K562 (cell line): ENCODE results near the gene MFAP3. TPM values are rescaled to one million over a fixed set of nuclear protein-coding genes. Genes with fewer than 3 reads are reported as not detected.

ENCODE experiments used
- ETS1 ChIP-seq: conservative IDR thresholded peaks from 2 replicates; pipeline ENCODE4 v1.6.1; 2011; ENCODE audit warnings: low read depth, mild to moderate bottlenecking, low read length; ENCODE audit not compliant: control insufficient read depth
- FOXK1 ChIP-seq: sonication (generic); formaldehyde crosslinking; IDR thresholded peaks from 2 replicates; pipeline ENCODE4 v1.8.0; 2022; ENCODE audit warnings: missing genetic modification reagents, mild to moderate bottlenecking, borderline replicate concordance
- KLF16 ChIP-seq: IDR thresholded peaks from 2 replicates; pipeline ENCODE4 v1.6.1; 2016; ENCODE audit warnings: antibody characterized with exemption
- MAFG ChIP-seq: fragments of 450-650 bp; conservative IDR thresholded peaks from 2 replicates; pipeline ENCODE4 v1.6.1; 2016; ENCODE audit warnings: missing genetic modification characterization, missing compliant biosample characterization
- THRAP3 ChIP-seq: fragments of 450-650 bp; IDR thresholded peaks from 2 replicates; pipeline ENCODE4 v1.6.1; 2016; ENCODE audit warnings: mild to moderate bottlenecking, inconsistent platforms, borderline replicate concordance
- polyA plus RNA-seq, 8 experiments: library from polyadenylated mRNA; depleted of rRNA in 4 of 8; stranded (reverse) in 5 of 8; unstranded in 3 of 8; fragments of >200 nt; fragmentation: Nextera tagmentation in 2 of 8; fragmentation: Illumina TruSeq in 1 of 8; extraction: Ambion mirVana in 2 of 8; extraction: Trizol in 1 of 8; gene quantifications; 2 replicates each; pipeline versions ENCODE4 v1.2.1 to v1.2.3, GENCODE V29; 2011 to 2014; ENCODE audit warnings: inconsistent platforms in 1 of 8, missing spikeins in 1 of 8
- total RNA-seq, 7 experiments: library from RNA; depleted of rRNA in 6 of 7; stranded (reverse); fragments of >200 nt in 6 of 7; fragmentation: Illumina TruSeq in 2 of 7; extraction: Trizol in 2 of 7; gene quantifications; 2 replicates each; pipeline versions ENCODE4 v1.2.1 to v1.2.3, GENCODE V29; 2011 to 2021; ENCODE audit warnings: low replicate concordance in 1 of 7
- TF ChIP-seq, protein P1 (sequence below), 2 experiments: fragments of 450-650 bp in 1 of 2; sonication (generic) in 1 of 2; formaldehyde crosslinking in 1 of 2; IDR thresholded peaks; 2 replicates each; pipeline versions ENCODE4 v1.7.1 to v1.9.0; 2016 to 2022; ENCODE audit warnings: inconsistent platforms in 1 of 2, mild to moderate bottlenecking in 1 of 2, missing genetic modification reagents in 1 of 2

The MFAP3 gene
- total and polyA plus RNA-seq, 9 of the 15 experiments (the other 6 are each of a cell fraction or from before 2014, with no cell fraction given) = 9.5 to 39.1 (median 20.7) TPM

DNA sequence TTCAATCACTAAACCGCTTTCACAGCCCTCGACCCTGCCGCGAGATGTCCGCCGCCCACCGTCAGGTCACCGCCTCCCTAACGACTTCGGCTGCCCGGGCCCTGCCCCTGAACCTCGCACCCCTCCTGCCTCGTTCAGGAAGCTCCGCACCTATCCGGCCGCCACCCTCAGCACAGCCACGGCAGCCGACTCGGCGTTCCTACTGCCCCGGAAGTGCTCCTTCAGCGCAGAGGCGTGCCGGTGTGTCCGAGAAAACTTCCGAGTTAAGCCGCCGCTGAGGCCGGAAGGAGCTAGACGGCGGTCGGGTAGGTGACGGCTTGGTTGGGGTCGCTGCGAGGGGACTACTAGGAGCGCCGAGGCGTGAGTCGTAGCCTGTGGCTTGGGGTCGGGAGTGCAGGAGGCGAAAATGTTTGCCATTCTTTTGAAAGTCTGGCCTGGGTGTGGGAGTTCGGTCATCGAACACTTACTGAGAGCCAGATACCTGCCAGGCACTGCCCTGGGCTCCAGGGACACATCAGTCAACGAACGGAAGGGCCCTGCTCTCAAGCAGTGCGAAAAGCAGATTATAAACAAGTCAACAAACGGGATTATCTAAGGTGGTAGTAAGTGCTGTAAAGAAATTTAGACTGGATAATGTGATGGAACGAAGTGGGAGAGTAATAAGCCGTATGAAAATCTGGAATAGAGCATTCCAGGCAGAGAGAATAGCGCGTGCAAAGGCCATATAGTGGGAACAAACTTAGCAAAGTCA lies at the start of gene MFAP3, which contains the start of gene FAM114A2 (continued):
- TF ChIP-seq, protein P1, sequence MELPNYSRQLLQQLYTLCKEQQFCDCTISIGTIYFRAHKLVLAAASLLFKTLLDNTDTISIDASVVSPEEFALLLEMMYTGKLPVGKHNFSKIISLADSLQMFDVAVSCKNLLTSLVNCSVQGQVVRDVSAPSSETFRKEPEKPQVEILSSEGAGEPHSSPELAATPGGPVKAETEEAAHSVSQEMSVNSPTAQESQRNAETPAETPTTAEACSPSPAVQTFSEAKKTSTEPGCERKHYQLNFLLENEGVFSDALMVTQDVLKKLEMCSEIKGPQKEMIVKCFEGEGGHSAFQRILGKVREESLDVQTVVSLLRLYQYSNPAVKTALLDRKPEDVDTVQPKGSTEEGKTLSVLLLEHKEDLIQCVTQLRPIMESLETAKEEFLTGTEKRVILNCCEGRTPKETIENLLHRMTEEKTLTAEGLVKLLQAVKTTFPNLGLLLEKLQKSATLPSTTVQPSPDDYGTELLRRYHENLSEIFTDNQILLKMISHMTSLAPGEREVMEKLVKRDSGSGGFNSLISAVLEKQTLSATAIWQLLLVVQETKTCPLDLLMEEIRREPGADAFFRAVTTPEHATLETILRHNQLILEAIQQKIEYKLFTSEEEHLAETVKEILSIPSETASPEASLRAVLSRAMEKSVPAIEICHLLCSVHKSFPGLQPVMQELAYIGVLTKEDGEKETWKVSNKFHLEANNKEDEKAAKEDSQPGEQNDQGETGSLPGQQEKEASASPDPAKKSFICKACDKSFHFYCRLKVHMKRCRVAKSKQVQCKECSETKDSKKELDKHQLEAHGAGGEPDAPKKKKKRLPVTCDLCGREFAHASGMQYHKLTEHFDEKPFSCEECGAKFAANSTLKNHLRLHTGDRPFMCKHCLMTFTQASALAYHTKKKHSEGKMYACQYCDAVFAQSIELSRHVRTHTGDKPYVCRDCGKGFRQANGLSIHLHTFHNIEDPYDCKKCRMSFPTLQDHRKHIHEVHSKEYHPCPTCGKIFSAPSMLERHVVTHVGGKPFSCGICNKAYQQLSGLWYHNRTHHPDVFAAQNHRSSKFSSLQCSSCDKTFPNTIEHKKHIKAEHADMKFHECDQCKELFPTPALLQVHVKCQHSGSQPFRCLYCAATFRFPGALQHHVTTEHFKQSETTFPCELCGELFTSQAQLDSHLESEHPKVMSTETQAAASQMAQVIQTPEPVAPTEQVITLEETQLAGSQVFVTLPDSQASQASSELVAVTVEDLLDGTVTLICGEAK (IDR thresholded peaks at IDR 0.05) = peak; percentile 99
- TF ChIP-seq, protein P1 (CRISPR knock-in tag; IDR thresholded peaks at IDR 0.05) = no peak
- no peak; the same call in 1 of the 2 replicates for TF ChIP-seq ETS1
- TF ChIP-seq KLF16 = no peak
- TF ChIP-seq MAFG (tag) = no peak
- no peak for TF ChIP-seq THRAP3
- peak; percentile 49; the same call in 1 of the 2 replicates for TF ChIP-seq FOXK1
